Subcutaneous abdominal adipose tissue (tissue), 5 donors: ENCODE measurements around the gene KCNG2.
A peak's percentile ranks its signal among the peaks of the same experiment; 100 is the strongest.

Experiments used
- H3K27ac ChIP-seq: one replicate; pipeline ENCODE4 v1.7.0; 2013; ENCODE audit warnings: low read depth, mild to moderate bottlenecking, inconsistent platforms, low read length, moderate library complexity
- H3K27me3 ChIP-seq, 5 donors: one replicate each; pipeline ENCODE4 v1.7.0; 2013; ENCODE audit warnings: low read length in 5 of 5, inconsistent platforms in 1 of 5; ENCODE audit not compliant: control insufficient read depth in 5 of 5, insufficient read depth in 4 of 5
- H3K36me3 ChIP-seq, 5 donors: one replicate each; pipeline ENCODE4 v1.7.0; 2013; ENCODE audit warnings: low read length in 5 of 5; ENCODE audit not compliant: control insufficient read depth in 5 of 5, insufficient read depth in 5 of 5
- H3K4me1 ChIP-seq, 5 donors: one replicate each; pipeline ENCODE4 v1.7.0; 2013; ENCODE audit warnings: low read length in 5 of 5, mild to moderate bottlenecking in 3 of 5, moderate library complexity in 1 of 5; ENCODE audit not compliant: control insufficient read depth in 5 of 5, insufficient read depth in 5 of 5
- H3K4me3 ChIP-seq, 5 donors: one replicate each; pipeline ENCODE4 v1.7.0; 2013; ENCODE audit warnings: low read length in 5 of 5, low read depth in 1 of 5
- H3K9ac ChIP-seq, 5 donors: one replicate each; pipeline ENCODE4 v1.7.0; 2013; ENCODE audit warnings: low read length in 5 of 5, mild to moderate bottlenecking in 4 of 5, moderate library complexity in 3 of 5
- H3K9me3 ChIP-seq, 5 donors: one replicate each; pipeline ENCODE4 v1.7.0; 2013; ENCODE audit warnings: low read length in 5 of 5; ENCODE audit not compliant: control insufficient read depth in 5 of 5
- donor health status: healthy.
- donor health status: healthy.
- donor health status: healthy.
- donor health status: healthy.
- donor health status: healthy.

KCNG2 gene

DNA sequence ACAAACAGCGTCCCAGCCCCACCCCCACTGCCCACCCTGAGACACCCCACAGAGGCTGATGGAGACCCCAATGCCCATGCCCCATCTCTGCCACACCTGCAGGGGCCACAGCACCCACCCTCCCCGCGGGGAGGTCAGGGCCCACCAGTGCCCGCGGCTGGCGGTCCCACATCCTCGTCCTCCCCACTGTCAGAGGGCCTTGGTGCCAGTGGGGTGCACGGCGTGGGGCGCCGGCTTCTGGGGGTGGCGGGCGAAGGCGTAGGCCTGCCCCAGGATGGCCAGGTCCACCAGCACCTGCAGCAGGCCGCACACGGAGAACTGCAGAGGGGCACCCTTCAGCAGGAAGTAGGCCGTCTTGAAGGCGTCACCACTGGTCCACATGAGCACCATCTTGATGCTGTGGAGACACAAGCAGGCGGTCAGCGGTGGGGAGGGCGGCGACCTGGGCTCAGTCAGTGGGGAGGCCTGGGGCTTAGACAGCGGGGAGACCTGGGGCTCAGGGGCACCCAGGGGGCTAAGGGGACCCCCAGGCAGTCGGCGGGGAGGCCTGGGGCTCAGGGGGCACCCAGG, 106.1 kb downstream of the KCNG2 start:
- Histone ChIP-seq H3K9me3 (peaks cover 0 to 22% (median 7%) of the 10 kb centered on the region in 5 donors), H3K4me3 (no peak overlapping the region), H3K36me3 (peaks cover 2 to 34% (median 23%) of the 10 kb centered on the region in 5 donors), H3K4me1 (peaks cover 0 to 4% (median 2%) of the 10 kb centered on the region in 5 donors), H3K9ac (no peak overlapping the region), H3K27me3 (no peaks in the 10 kb centered on the region), H3K27ac (no peak overlapping the region)

DNA sequence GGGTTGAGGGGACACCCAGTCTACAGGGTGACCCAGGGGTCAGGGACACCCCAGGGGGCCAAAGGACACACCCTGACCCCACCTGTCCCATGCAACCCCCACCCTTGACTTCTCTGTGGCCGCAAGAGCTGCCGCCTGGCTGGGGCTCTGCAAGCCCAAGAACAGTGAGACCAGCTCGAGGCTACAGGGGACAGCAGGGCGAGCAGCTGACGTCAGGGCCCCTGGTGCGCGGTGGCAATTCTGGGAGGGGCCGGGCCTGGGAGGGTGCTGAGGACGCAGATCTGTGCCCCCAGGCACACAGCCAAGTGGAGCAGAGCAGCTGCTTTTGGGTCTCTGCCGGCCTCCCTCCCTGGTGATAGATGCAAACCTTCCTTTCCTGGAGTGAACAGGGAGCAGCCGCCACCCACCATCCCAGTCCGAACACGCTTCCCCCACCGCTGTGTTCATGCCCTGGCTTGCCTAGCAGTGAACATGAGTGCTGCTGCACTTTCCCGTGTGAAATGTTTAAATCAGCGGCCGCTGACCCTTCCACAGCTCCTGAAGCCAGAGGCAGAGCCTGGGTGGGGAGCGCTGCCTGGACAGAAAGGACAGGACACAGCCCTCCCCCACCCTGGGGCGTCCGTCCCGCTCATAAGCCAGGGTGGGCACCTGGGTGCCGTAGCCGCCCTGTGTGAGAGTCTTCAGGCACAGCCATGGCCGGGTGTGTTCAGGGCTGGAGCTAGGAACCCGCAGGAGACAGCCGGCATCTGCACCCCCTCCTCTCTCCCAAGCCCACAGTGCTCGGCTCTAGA, 106.8 kb downstream of the KCNG2 start:
- H3K36me3 ChIP-seq, result peaks cover 2 to 38% (median 27%) of the 10 kb centered on the region in 5 donors
- H3K27ac ChIP-seq, result no peak overlapping the region
- H3K4me1 ChIP-seq, result peaks cover 0 to 4% (median 2%) of the 10 kb centered on the region in 5 donors

DNA sequence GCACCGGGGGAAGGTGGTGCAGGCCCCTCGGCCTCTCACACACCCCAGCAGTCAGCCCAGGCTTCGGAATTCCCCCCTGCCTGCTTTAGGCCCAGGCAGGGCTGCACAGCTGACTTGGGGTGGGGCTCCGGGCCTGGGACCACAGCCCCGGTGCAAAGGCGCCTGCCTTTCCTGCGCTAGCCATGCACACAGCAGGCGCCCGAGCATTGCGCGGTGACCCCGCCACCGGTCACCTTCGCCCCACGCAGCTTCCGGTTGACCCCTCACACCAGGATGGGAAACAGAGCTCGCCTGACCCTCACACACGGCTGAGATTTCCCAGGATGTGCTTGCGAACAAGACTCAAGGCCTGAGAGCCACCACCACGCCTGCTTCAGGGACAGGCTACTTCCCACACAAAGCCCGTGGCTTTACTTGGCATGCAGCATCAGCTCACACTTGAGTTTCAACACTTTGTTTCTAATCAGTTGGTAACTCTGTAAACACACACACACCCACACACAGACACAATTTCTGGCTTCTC, 107.7 kb downstream of the KCNG2 start:
- Histone ChIP-seq H3K4me1 (peaks cover 0 to 3% (median 0%) of the 10 kb centered on the region in 5 donors), H3K9me3 (peaks cover 0 to 6% (median 0%) of the 10 kb centered on the region in 5 donors), H3K27me3 (no peaks in the 10 kb centered on the region), H3K4me3 (no peak overlapping the region), H3K36me3 (peaks cover 2 to 38% (median 27%) of the 10 kb centered on the region in 5 donors), H3K27ac (no peak overlapping the region), H3K9ac (peak overlapping the region in 1 of 5 donors; percentile 35)

More for the DNA sequence above, 106.8 kb downstream of the KCNG2 start:
- no peak overlapping the region for H3K9ac ChIP-seq
- H3K27me3 ChIP-seq, result no peaks in the 10 kb centered on the region
- H3K4me3 ChIP-seq, result no peak overlapping the region
- H3K9me3 ChIP-seq, result peaks cover 0 to 15% (median under 1%) of the 10 kb centered on the region in 5 donors

DNA sequence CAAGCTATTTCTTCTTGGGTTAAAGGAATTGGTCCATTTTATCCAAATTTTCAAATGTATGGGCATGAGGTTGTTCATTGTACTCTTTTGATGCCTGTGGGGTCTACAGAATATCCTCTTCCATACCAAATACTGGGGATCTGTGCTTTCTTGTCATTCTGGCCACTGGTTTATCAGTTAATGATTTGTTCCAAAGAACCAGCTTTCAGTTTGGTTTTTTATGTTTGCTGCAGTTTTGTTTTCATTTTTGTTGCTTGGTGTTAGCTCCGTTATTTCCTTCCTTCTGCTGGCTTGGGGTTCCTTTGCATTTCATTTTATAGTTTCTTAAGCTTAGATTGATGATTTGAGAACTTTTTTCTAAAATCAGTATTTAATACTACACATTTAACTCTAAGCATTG, 108.3 kb downstream of the KCNG2 start:
- peaks cover 2 to 43% (median 28%) of the 10 kb centered on the region in 5 donors for H3K36me3 ChIP-seq
- H3K9ac ChIP-seq, result no peak overlapping the region
- peaks cover 0 to 5% (median 0%) of the 10 kb centered on the region in 5 donors for H3K9me3 ChIP-seq
- H3K27ac ChIP-seq, result no peak overlapping the region
- peaks cover 0 to 3% (median 0%) of the 10 kb centered on the region in 5 donors for H3K4me1 ChIP-seq
- no peaks in the 10 kb centered on the region for H3K27me3 ChIP-seq
- no peak overlapping the region for H3K4me3 ChIP-seq

DNA sequence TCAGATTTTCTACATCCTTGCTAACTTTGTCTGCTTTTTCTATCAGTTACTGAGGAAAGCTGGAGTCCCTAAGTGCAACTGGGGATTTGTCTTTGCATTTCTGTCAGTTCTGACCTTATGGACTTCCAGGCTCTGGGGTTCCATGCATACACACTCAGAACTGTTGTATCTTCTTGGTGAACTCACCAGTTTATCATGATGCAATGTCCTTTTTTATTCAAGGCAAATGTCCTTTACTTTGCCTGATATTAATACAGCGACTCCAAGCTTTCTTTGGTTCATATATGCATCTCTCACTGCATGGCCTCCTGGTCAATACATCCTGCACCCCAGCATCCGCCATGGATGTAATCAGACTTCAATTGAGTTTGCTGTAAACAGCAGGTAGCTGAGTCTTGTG, 109.0 kb downstream of the KCNG2 start:
- Histone ChIP-seq H3K27ac (no peak overlapping the region), H3K36me3 (peaks cover 2 to 48% (median 28%) of the 10 kb centered on the region in 5 donors), H3K27me3 (no peaks in the 10 kb centered on the region), H3K9me3 (peaks cover 0 to 5% (median 0%) of the 10 kb centered on the region in 5 donors), H3K4me3 (no peak overlapping the region), H3K4me1 (peaks cover 0 to 3% (median 0%) of the 10 kb centered on the region in 5 donors), H3K9ac (no peak overlapping the region)

DNA sequence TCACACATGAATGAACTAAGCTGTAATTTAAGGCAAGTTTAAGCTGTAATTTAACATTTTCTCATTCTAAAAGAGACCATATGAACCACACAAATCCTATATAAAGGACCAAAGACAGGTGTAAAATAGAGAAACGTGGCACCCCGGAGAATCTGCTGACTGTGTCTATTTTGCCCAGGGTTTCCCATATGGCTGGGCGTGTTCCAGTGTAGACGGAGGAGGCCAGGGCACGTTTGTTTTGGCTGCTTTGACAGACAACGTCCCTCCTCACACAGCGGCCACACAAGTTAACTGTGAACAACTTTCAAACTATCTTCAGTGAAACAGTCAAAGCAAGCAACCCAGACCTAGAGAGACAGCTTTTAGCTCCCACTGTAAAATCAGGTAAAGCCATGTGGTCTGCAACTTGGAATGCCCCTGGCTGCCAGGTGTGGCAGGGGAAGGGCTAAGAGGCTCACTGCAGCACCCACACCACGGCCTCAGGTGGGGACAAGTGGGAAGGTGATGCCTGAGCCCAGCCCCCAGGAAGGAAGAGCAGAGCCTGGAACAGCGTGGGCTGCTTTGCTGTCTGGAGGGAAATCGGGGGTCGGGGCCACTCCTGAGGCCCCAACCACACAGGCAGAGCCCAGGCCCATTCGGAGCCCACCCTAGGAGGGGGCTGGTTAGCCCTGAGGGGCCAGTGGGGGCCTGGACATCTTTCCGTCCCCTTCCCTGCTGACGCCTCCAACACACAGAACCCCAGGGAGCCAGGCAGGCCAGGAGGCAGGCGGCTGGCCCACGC, 113.0 kb downstream of the KCNG2 start:
- Histone ChIP-seq H3K4me3 (no peak overlapping the region), H3K9ac (no peak overlapping the region), H3K36me3 (peaks cover 2 to 50% (median 35%) of the 10 kb centered on the region in 5 donors), H3K4me1 (peaks cover 0 to 2% (median under 1%) of the 10 kb centered on the region in 5 donors), H3K27ac (no peak overlapping the region), H3K9me3 (no peaks in the 10 kb centered on the region), H3K27me3 (no peaks in the 10 kb centered on the region)

DNA sequence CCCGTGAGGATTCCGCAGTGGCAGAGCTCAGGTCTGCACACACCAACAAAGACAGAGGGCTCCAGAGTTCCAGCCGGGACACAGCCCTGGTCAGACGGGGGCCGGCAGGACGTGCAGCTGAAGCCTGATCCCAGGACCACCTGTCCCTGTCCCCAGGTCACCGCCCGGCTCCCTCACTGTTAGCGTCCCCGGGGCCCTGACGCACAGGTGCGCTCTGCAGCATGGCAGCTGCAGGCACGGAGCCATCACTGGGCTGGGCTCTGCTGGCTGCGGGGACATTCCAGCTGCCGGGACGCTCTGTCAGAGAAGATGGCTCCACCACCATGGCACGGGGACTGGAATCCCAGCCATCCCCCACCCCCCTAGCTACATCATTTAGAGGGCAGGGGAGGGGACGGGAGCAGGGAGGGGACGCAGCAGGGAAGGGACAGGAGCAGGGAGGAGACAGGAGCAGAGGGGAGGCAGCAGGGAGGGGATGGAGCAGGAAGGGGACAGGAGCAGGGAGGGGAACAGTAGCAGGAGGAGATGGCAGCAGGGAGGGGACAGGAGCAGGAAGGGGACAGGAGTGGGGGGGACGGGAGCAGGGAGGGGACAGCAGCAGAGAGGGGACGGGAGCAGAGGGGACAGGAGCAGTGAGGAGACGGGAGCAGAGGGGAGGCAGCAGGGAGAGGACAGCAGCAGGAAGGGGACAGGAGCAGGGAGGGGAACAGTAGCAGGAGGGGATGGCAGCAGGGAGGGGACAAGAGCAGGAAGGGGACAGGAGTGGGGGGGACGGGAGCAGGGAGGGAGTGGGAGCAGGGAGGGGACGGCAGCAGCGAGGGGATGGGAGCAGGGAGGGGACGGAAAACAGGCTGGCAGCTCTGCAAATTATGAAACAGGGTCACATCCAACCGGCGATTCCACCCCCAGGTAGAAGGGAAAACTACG, 113.9 kb downstream of the KCNG2 start:
- no peak overlapping the region for H3K27ac ChIP-seq
- H3K36me3 ChIP-seq, result peaks cover 2 to 59% (median 43%) of the 10 kb centered on the region in 5 donors
- H3K4me1 ChIP-seq, result peaks cover 0 to 3% (median 0%) of the 10 kb centered on the region in 5 donors
- H3K9ac ChIP-seq, result no peak overlapping the region
- H3K9me3 ChIP-seq, result no peaks in the 10 kb centered on the region
- H3K27me3 ChIP-seq, result no peaks in the 10 kb centered on the region
- H3K4me3 ChIP-seq, result no peak overlapping the region

DNA sequence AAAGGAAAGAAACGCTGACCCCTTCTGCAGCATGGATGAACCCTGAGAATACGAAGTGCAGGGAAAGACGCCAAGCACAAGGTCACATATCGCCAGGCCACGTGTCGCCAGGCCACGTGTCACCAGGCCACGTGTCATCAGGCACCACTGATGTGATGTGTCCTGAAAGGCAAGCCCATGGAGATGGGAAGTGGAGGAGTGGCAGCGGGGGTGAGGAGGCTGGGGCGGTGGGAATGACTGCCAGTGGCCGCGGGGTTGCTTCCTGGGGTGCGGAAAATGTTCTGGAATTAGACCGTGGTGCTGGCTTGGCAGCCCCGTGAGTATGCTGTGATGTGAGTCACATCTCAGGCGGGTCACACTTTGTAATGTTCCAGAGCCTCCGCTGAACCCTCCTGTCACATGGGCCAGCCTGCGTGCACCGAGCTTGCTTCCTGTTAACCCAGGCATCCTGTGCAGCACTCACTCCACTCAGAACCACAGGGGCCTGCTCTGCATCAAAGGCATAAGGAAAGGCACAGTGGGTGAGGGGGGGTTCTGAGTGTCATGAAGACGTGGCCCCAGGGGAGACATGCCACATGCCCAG, 114.8 kb downstream of the KCNG2 start:
- H3K36me3 ChIP-seq, result peaks cover 2 to 67% (median 50%) of the 10 kb centered on the region in 5 donors

More for the DNA sequence above, 114.8 kb downstream of the KCNG2 start:
- H3K27ac ChIP-seq, result no peak overlapping the region
- H3K4me1 ChIP-seq, result peaks cover 0 to 3% (median 0%) of the 10 kb centered on the region in 5 donors
- H3K9me3 ChIP-seq, result no peaks in the 10 kb centered on the region
- no peak overlapping the region for H3K4me3 ChIP-seq
- H3K27me3 ChIP-seq, result no peaks in the 10 kb centered on the region
- H3K9ac ChIP-seq, result no peak overlapping the region
